Natural killer cell (primary cell): Measurements from ENCODE around the gene DCHS2. TPM values are rescaled to one million over a fixed set of nuclear protein-coding genes. Genes with fewer than 3 reads are reported as not detected.

ENCODE experiments used
- ATAC-seq, 3 donors: fragments of 150-1000 bp in 2 of 3; fragments of 200-7000 bp in 1 of 3; cut with Tn5 transposase; 1 replicate in 1 of 3; 2 replicates in 2 of 3; pipeline ENCODE4 v1.10.0; 2021; ENCODE audit warnings: mild to moderate bottlenecking in 2 of 3, moderate library complexity in 2 of 3
- DNase-seq, 2 donors: peaks; one replicate each; pipeline versions ENCODE4 v3.0.0 to v3.0.0-alpha.2; 2013 to 2021; ENCODE audit warnings: mixed read lengths in 1 of 2
- H3K27ac ChIP-seq: one replicate; pipeline ENCODE4 v1.5.1; 2013; ENCODE audit warnings: mild to moderate bottlenecking, low read length
- H3K27me3 ChIP-seq: one replicate; pipeline ENCODE4 v1.6.1; 2013; ENCODE audit warnings: low read length; ENCODE audit not compliant: control insufficient read depth, insufficient read depth
- H3K36me3 ChIP-seq: one replicate; pipeline ENCODE4 v1.6.1; 2013; ENCODE audit warnings: low read length; ENCODE audit not compliant: control insufficient read depth, insufficient read depth
- H3K4me1 ChIP-seq: one replicate; pipeline ENCODE4 v1.6.1; 2013; ENCODE audit warnings: low read length; ENCODE audit not compliant: control insufficient read depth, insufficient read depth
- H3K4me3 ChIP-seq: one replicate; pipeline ENCODE4 v1.5.1; 2013; ENCODE audit warnings: low read length
- H3K9me3 ChIP-seq: one replicate; pipeline ENCODE4 v1.6.1; 2013; ENCODE audit warnings: low read length; ENCODE audit not compliant: control insufficient read depth, insufficient read depth
- H3K27ac Mint-ChIP-seq, 2 donors: one replicate each; pipeline ENCODE4 v1.8.0; 2022; ENCODE audit warnings: mild to moderate bottlenecking in 2 of 2, mixed read lengths in 2 of 2, moderate library complexity in 1 of 2
- H3K27me3 Mint-ChIP-seq, 2 donors: one replicate each; pipeline ENCODE4 v1.8.0; 2022; ENCODE audit warnings: low read depth in 2 of 2, mixed read lengths in 2 of 2
- H3K36me3 Mint-ChIP-seq: one replicate; pipeline ENCODE4 v1.8.0; 2022; ENCODE audit warnings: mixed read lengths
- H3K4me1 Mint-ChIP-seq, 2 donors: one replicate each; pipeline ENCODE4 v1.8.0; 2022; ENCODE audit warnings: mixed read lengths in 2 of 2
- H3K4me3 Mint-ChIP-seq: one replicate; pipeline ENCODE4 v1.8.0; 2022; ENCODE audit warnings: mild to moderate bottlenecking, moderate library complexity, mixed read lengths
- H3K9me3 Mint-ChIP-seq, 2 donors: one replicate each; pipeline ENCODE4 v1.8.0; 2022; ENCODE audit warnings: mixed read lengths in 2 of 2
- WGBS: methylation state at CpG from one replicate; pipeline ENCODE4 v1.1.7; 2013; ENCODE audit warnings: missing lambda C conversion rate; ENCODE audit not compliant: insufficient coverage; 5-methylcytosine and 5-hydroxymethylcytosine counted together
- intact Hi-C: fragments of 100-400 bp; cut with micrococcal nuclease; formaldehyde crosslinking; loops from one replicate; pipeline ENCODE4 v1.14.2; 2022
- total RNA-seq, 4 donors: library from RNA; stranded (reverse); fragments of 120-200 nt in 1 of 4; gene quantifications; one replicate each; pipeline versions ENCODE4 v1.2.3 to v1.2.4, GENCODE V29; 2013 to 2022
- TF ChIP-seq, protein P1 (sequence below): fragments of 200-600 bp; IDR thresholded peaks from one replicate; pipeline ENCODE4 v1.8.0; 2022; ENCODE audit warnings: antibody characterized with exemption

DCHS2 gene
- total RNA-seq, 3 donors from 2014 or later (not counting 1 experiment from before 2014, with no cell fraction given) = not detected

DNA sequence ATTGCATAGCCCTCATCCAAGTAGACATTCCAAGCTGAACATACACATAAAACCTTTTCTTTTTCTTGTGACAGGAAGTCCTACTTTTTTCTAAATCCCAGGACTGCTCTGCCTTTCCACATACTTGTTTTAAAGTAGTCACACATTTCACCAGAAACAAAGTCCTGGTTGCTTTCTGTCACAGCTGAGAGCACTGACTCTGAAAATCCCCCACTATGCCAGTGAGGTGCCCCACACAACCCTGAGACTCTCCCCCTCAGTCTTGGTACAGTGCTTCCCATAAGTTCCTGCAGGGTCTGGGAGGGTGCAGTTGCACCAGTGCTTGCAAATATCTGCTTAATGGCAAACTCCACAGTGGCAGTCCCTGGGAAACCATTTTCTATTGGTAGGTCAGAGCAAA, 84.2 kb downstream of the DCHS2 start:
- peaks cover 0 to 3% of the 10 kb centered on the region in 2 donors for H3K27me3 Mint-ChIP-seq
- TF ChIP-seq, protein P1, sequence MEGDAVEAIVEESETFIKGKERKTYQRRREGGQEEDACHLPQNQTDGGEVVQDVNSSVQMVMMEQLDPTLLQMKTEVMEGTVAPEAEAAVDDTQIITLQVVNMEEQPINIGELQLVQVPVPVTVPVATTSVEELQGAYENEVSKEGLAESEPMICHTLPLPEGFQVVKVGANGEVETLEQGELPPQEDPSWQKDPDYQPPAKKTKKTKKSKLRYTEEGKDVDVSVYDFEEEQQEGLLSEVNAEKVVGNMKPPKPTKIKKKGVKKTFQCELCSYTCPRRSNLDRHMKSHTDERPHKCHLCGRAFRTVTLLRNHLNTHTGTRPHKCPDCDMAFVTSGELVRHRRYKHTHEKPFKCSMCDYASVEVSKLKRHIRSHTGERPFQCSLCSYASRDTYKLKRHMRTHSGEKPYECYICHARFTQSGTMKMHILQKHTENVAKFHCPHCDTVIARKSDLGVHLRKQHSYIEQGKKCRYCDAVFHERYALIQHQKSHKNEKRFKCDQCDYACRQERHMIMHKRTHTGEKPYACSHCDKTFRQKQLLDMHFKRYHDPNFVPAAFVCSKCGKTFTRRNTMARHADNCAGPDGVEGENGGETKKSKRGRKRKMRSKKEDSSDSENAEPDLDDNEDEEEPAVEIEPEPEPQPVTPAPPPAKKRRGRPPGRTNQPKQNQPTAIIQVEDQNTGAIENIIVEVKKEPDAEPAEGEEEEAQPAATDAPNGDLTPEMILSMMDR = no peak
- Histone ChIP-seq H3K27me3 (no peaks in the 10 kb centered on the region), H3K36me3 (no peaks in the 10 kb centered on the region), H3K27ac (no peak overlapping the region), H3K4me1 (no peaks in the 10 kb centered on the region), H3K9me3 (no peaks in the 10 kb centered on the region), H3K4me3 (no peak overlapping the region)
- DNase-seq = no peak
- H3K9me3 Mint-ChIP-seq = peaks cover 0 to 6% of the 10 kb centered on the region in 2 donors
- no peak for ATAC-seq
- H3K4me1 Mint-ChIP-seq = no peaks in the 10 kb centered on the region
- no peak overlapping the region for H3K27ac Mint-ChIP-seq
- no peak overlapping the region for H3K4me3 Mint-ChIP-seq
- no peaks in the 10 kb centered on the region for H3K36me3 Mint-ChIP-seq
- intact Hi-C loops = no loop called here

DNA sequence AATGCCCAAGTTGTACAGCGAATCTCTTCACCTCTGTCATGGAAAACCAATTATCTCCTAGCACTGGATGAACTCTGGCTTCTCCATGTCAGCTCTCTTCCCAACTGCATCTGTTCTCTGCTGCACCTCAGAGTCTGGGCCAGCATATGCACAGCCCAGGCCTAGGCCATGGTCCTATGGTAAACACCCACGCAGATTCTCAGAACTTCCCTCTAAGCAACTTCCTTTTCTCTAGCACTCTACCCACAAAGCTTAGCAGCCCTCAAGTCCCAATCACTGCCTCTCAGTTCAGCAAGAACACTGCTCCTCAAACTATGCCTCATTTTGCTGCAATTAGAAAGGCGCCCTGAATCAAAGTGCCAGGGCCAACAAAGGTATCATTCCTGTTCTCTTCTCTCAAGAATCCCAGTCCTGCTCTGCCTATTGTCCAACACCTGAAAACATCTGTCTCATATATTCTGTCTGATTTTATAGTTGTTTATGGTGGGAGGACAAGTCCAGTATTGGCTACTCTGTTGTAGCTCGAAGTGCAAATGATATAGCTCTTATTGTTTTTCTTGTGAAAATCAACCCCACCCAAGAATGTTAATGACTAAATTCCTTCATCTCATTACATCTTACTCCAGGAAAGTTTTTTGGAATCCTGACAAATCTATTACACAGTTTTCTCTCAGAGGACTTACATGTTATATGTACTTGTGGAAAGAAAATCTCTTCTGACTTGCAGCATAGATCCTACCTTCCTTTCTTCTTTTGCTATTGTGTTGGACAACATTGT, 85.4 kb downstream of the DCHS2 start:
- H3K27ac Mint-ChIP-seq = no peak overlapping the region
- Histone ChIP-seq H3K4me3 (no peak overlapping the region), H3K4me1 (no peaks in the 10 kb centered on the region), H3K27ac (no peak overlapping the region), H3K9me3 (no peaks in the 10 kb centered on the region), H3K27me3 (no peaks in the 10 kb centered on the region), H3K36me3 (no peaks in the 10 kb centered on the region)
- no peak overlapping the region for H3K4me3 Mint-ChIP-seq
- no peaks in the 10 kb centered on the region for H3K4me1 Mint-ChIP-seq
- TF ChIP-seq, protein P1 = no peak
- WGBS = 64% methylated on average over 3 of the region's 4 CpGs
- DNase-seq = no peak
- ATAC-seq = peak in 1 of 3 donors; percentile 30
- H3K36me3 Mint-ChIP-seq = no peaks in the 10 kb centered on the region
- peaks cover 0 to 6% of the 10 kb centered on the region in 2 donors for H3K9me3 Mint-ChIP-seq
- intact Hi-C loops = no loop called here
- H3K27me3 Mint-ChIP-seq = peaks cover 0 to 3% of the 10 kb centered on the region in 2 donors

DNA sequence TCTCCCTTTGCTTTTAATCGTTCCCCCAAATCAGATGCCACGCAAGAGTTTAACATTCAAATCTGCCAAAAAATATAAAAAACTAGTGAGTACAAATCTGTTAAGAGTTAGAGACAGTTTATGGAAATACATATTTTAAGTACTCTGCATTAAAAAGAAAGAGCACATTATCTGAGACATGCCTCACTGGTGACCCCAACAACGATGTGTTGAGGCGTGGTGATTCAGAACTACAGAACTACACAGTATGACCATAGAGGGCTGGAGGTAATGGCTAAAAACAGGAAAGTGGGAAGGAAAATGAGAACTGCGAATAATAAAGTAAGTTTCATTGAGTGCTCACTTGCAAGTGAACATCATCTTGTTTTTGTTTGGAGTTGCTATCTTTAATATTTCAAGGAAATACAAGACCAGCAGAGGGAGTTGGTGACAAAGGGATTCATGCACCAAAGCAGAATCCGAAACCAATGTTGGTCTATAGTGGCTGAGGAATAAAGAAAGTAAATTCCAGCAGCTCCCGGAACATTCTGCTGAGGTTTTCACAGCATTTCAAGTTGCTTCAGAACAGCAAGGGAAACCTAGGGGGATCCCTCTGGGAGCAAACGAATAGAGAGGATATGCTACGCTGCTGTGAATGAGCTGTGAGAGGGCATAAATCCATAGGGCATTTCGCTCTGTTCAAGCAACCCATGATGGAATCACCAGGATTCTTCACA, 92.2 kb downstream of the DCHS2 start:
- Histone ChIP-seq H3K4me3 (no peak overlapping the region), H3K9me3 (no peaks in the 10 kb centered on the region), H3K4me1 (no peaks in the 10 kb centered on the region), H3K36me3 (no peaks in the 10 kb centered on the region), H3K27me3 (no peaks in the 10 kb centered on the region), H3K27ac (no peak overlapping the region)
- Mint-ChIP-seq H3K36me3 (no peaks in the 10 kb centered on the region), H3K4me3 (no peak overlapping the region), H3K27ac (no peak overlapping the region), H3K27me3 (no peaks in the 10 kb centered on the region), H3K9me3 (no peaks in the 10 kb centered on the region), H3K4me1 (no peaks in the 10 kb centered on the region)
- no peak for DNase-seq
- no peak for ATAC-seq
- intact Hi-C loops = no loop called here
- TF ChIP-seq, protein P1 = no peak
- WGBS = 82% methylated on average over 8 of the region's 10 CpGs
